ENCODE data around the gene ZNF213.

DNA sequence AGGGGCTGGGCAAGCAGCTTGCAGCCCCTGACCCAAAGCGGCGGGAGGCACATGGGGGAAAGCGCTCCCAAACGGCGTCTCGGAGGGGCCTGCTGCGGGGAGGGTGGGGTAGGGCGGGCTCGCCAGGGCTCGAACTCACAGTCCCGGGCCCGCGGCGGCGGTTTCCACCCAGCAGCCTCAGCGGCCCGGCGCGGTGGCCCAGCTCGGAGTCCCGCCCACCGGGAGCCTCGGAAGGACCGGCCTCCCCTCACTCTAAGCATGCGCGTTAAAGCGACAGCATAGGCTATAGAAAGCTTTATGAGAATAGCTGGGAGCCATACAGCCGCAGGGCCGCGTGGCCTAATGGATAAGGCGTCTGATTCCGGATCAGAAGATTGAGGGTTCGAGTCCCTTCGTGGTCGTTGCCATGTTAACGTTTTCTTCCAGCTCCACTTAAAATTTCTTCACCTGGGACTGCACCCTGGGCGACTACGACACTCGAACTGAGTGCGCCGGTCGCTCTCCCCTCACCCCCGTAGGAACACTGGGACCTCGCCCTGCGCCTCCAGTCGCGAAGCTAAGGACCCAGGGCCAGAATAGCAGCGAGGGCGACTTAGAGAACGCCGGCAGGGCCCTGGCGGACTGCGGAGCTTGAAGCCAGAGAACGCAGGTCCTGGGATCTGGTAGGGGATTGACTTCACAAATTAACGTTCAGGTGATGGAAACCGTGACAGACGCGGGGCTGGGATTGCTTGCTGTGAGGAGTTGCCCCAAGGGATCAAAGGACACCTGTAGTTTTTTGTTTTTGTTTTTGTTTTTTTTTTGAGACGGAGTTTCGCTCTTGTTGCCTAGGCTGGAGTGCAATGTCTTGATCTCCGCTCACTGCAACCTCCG is 15.8 kb downstream of the ZNF213 start:
- TF ChIP-seq POLR2A (IDR thresholded peaks at IDR 0.05; ENCODE audit: extremely low read depth, insufficient read length) (no peak), MYC (IDR thresholded peaks at IDR 0.05; ENCODE audit: low read depth, low read length) (peak; percentile 92)
- TF ChIP-seq, protein P1, sequence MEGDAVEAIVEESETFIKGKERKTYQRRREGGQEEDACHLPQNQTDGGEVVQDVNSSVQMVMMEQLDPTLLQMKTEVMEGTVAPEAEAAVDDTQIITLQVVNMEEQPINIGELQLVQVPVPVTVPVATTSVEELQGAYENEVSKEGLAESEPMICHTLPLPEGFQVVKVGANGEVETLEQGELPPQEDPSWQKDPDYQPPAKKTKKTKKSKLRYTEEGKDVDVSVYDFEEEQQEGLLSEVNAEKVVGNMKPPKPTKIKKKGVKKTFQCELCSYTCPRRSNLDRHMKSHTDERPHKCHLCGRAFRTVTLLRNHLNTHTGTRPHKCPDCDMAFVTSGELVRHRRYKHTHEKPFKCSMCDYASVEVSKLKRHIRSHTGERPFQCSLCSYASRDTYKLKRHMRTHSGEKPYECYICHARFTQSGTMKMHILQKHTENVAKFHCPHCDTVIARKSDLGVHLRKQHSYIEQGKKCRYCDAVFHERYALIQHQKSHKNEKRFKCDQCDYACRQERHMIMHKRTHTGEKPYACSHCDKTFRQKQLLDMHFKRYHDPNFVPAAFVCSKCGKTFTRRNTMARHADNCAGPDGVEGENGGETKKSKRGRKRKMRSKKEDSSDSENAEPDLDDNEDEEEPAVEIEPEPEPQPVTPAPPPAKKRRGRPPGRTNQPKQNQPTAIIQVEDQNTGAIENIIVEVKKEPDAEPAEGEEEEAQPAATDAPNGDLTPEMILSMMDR (IDR thresholded peaks at IDR 0.05; ENCODE audit: low read depth, low read length), result no peak

All from NB4 (cell line).